NCI-H774 (cell line): ENCODE data around the gene CCDC150.
"Not testable (repeated sequence)": the region's sequence is repeated elsewhere in the genome, so short reads cannot be mapped to it uniquely, and the experiment has no call there.

Experiments used
- DNase-seq: peaks from one replicate; lab custom pipeline; 2025; lab: John Stamatoyannopoulos, UW

Gene CCDC150

DNA sequence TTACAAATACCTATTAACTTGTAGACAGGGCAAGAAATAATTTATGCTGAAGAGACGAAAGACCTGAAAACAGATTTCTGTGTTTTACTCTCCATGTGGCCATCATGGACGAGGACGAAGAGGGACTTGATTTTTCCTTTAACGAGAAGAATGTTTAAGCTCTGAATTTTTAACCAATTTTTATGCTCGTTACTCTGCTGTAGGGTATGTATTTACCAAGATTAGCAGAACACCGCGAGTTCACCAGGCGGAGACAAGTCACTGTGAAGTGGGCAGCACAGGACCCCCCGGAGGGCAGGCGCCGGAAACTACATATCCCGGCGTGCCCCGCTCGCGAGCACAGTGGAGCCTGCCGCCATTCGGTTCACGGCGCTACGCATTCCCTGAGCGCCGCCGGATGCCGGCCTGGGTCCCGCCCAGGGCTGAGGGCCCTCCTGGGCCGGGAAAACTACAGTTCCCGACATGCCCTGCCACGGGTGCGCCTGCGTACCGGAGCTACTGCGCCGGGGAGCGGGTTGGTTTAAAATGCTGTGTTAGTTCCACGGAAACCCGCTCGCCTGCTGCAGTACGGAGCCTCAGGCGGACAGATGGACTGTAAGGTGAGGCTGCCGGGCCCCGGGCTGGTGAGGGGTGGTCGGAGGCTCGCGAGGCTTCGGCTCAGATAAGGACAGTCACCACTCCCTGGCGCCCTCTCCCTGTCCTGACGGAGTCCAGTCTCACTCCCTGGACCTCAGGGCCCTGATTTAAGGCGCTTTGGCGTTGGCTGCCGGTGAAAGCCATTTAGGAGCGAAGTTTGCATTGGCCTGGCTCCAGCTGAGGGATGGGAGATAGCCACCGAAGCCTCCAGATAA, at the start of gene CCDC150:
Gene CCDC150, plus strand, starts transcription at position 536 of the 851 bp plus-strand sequence. Its CDS starts 52 bp downstream, at position 588.
- peak; percentile 94 for DNase-seq

DNA sequence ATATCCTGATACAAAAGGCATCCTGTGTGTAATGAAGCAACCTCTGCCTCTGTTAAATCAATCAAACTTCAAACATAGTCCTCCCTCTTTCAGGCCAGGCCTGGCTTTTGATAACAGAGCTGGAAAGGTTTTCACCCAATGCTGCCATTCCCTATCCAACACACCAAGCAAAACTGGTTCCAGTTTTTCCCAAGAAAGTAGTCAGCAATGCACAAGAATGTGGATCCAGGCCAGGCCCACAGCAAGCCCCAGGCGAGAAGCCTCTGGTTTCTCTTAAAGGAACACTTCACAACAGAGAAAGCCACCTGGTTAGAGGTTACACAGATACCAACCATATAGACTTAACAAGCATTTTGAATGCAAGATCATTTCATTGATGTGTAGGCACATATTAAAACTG, 49.2 kb upstream of the CCDC150 start:
- DNase-seq = no peak

DNA sequence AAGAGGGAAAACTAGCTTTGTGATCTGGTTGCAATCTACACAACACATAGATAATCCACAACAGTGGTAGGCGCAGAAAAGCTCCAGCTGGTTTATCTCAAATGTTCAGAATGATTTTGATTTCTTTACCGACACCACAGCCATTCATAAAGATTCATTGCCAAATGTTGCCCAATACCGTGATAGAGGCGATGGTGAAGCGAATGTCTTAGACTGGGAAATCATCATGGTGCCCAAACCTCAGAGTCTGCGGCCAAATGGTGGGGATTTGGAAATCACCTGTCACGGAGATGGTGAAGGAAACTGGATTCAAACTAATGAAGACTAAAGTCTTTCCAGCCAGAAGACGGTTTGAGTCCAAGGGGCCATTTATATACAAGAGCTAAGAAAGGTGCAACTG, 48.5 kb upstream of the CCDC150 start:
- DNase-seq = no peak

DNA sequence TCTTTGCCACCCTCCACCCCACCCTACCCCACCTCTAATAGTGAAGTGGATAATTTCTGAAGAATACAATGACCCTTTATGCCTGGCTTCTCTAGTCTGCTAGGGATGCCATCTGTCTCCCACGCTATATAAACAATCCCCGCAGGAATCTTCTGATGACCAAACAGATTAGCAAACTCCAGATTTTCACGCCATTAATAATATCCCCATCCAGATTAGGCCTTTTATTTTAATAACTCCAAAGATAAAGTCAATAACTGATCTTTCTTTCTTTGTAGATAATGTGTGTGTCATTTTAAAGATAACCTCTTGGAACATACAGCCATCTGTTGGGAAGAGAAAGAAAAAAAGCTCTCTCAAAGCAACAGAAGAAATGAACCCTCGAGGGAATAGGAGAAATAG, 47.9 kb upstream of the CCDC150 start:
- no peak for DNase-seq

DNA sequence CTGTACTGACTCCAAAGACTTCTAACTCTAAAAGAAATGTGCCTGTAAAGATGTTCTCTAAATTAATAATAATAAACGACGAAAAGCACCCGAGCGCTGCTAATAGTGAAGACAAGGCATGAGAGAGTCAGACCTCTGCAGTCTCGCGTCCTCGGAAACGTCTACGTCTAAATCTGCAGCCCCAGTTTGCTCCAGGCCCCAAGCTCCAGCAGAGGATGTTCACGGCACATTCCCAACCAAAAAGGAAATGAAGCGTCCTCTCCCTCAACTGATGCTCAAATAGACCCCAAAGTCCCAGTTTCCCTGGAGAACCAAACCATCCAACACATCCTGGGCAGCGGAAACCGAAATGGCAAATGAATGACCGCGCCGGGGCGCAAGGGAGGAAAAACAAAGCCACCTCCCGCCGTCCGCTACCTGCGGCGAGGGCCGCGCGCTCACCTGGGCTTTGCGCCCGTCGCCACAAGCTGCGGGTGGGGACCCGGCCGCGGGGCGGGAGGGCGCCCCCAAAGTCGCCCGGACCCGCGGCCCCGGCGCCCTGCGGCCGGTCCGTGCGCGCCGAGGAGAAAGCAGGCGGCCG, 47.1 kb upstream of the CCDC150 start:
- peak; percentile 54 for DNase-seq

DNA sequence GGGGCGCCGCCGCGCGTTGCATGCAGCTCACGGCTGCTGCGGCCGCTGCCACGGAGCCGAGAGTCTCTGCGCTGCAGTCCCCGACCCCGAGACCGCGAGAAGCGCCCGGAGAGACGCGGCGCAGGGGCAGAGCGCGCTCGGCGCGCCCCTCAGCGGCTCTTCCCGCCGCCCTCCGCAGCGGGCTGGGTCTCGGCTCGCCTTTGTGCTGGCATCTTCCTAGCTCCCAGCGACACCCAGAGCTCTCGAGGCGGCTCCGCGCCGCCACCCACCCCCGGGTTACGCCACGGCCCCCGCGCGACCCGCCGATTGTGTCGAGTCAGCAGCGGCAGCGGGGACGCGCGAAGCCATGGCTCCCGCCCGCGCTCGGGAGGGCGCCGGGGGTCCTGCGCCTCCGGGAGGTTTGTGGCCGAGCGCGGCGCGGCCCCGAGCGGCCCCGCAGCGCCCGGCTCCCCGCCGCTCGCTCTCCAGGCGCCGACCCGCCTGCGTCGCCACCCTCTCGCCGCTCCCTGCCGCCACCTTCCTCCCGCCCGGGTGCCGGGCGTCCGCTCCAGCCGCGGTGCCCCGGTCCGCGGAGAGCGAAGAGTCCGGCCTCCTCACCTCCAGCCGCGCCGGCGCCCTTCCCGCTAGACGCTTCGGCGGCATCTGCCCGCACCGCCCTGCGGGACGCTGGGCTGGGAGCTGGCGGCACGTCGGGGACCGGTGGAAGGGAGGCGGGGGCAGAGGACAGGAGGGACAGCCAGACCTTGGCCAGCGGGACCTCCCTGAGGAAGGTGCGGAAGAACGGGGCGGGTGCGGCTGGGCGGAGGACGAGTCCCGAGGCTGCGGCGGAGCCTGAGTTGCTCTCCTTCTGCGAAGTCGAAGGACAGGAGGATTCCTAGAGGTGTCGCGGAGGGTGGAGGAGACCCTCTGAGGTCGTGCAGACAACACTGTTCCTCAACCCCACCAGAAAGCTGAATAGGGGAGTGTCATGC, 46.3 kb upstream of the CCDC150 start, which contains the start of gene HECW2:
Gene HECW2, minus strand, starts transcription at position 644 of the 971 bp plus-strand sequence.
- DNase-seq = peak; percentile 54

DNA sequence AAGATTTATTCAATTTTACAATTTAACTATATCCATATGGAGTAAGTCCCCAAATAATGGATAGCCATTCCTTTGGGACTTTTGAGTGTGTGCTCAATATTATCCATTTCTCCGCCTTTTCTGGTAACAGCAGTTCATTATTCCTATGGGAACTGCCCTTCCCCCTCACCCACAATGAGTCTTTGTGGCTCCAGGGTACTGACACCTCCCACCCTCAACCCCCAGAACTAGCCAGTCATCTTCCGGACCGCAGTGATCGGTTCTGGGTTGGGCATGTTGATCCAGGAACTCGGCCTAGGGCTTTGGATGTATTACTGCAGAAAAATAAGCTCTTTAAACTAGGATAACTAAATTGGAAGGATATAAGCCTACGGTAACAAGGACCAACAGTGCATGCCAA, 45.4 kb upstream of the CCDC150 start:
- no peak for DNase-seq

DNA sequence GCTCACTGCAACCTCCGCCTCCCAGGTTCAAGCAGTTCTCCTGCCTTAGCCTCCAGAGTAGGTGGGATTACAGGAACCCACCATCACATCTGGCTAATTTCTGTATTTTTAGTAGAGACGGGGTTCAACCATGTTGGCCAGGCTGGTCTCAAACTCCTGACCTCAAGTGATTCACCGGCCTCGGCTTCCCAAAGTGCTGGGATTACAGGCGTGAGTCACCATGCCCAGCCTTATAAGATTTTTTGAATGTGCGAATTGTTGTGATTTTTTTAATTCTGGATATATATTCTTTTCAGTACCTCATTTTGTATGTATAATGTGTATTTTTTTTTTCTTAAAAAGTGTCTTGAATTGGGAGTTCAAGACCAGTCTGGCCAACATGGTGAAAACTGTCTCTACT, 42.0 kb upstream of the CCDC150 start:
- DNase-seq = no peak

DNA sequence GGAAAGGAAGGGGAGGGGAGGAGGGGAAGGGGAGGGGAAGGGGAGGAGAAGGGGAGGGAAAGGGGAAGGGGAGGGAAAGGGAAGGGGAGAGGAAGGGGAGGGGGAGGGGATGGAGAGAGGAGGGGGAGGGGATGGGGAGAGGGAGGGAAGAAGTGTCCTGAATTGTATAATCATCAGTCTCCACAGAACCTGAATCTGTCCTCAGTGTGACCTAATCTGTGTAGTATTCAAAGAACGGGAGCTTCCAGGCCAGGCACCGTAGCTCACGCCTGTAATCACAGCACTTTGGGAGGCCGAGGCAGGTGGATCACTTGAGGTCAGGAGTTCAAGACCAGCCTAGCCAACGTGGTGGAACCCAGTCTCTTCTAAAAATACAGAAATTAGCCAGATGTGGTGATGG, 41.1 kb upstream of the CCDC150 start:
- DNase-seq = no peak

DNA sequence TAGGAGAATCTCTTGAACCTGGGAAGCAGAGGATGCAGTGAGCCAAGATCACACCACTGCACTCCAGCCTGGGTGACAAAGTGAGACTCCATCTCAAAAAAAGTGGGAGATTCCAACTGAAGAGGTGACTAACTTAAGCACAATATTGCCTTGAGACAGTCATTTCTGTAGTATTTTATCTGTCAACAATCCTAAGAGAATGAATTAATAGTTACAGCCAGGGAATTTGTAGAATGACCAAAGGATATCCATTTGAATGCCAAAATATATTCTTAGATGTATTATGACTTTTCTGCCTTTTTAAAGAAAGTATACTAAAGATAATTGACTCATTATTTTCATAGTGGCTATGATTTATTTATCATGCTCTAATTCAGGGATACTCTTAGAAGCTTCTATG, 40.7 kb upstream of the CCDC150 start:
- DNase-seq = no peak

DNA sequence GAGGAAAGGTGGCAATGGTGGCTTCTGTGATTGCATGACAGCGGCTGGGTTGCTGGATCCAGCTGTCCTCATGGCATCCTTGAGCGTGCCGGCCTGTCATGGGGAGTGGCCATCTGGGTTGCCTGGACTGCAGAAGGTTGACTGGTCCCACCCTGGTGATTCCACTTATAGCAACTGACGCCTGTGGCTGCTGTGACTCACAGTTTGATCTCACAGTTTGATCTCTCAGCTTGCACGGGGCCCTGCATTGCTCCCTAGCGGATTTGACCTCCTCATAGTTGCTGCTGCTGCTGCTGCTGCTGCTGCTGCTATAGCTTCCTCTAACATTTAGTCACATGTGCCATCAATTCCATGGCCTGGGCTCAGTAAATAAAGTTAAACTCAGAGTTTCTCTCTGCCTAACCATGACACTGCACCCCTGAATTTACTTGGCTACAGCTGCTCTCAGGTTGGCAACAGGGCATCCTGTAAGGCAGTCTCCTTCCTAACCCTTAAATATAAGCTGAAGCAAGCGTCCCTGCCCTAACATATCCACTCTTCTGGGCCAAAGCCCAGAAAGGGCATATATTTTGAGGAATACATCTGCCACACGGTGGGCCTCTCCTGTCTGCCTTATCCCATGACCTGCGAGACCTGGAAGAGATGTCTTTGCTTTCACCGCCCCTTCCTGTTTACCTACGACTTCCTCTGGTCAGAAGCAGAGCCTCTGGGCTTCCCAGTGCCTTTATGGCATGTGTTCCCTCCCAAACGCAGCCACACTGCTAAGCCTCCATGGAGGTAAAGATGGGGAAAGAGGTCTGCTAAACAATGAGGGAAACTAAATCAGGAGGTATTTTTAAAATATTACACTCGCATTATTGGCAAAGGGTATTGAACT, 37.8 kb upstream of the CCDC150 start:
- no peak for DNase-seq

DNA sequence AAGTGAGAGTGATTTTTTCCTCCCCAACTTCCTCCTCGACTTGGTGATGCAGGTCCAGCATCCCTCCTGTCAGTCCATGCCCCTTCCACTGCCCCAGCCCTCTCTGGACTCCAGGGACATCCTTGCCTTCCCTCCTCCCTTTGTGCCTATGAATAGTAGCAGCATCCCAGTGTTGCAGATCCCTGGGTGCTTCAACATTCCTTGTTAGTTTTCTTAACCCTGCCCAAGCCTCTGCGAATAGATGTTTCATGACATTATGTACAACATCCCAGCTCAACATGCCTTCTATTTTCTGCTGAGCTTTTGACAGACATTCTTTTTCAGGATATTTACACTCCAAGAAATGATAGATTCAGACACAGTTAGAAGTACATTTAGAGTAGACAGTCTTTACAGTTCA, 35.3 kb upstream of the CCDC150 start:
- DNase-seq = no peak

DNA sequence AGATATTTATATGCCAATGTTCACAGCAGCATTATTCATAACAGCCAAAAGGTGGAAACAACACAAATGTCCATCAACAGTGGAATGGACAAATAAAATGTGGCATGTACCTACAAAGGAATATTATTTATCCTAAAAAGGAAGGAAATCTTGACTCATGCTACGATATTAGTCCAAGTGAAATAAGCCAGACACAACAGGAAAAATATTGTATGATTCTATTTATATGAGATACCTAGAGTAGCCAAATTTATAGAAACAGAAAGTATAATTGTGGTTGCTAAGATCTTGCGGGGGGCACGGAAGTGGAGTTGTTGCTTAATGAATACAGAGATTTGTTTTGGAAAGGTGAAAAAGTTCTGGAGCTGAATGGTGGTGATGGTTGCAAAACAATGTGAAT, 33.0 kb upstream of the CCDC150 start:
- no peak for DNase-seq

DNA sequence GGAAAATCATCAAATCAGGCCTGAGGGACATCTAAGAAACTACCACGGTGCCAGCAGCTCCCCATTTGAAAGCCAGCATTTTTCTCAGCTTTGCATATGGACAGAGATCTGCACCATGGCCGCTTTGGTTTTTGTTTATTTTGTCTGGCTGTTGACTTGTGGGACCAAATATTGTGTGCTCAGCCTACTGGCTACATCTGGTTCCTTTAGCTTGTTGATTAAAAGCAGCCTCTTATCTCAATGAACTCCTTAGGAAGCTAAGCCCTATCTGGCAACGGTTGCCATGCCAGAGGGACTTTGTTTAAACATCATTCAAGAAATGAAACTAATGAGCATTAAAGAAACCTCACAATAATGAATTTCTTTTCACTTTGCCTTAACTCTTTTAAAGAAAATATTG, 32.4 kb upstream of the CCDC150 start:
- peak; percentile 25 for DNase-seq

DNA sequence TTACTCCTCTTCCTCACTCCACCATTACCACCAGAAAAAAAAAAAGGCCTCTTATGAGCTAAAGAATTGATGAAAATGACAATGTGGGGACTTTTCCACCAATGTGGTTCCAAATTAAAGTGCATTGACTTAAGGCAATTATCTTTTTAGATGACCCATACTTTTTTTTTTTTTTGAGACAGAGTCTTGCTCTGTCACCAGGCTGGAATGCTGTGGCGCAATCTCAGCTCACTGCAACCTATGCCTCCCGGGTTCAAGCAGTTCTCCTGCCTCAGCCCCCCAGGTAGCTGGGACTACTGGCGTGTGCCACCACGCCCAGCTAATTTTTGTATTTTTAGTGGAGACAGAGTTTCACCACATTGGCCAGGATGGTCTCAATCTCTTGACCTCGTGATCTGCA, 31.6 kb upstream of the CCDC150 start:
- not testable (repeated sequence) for DNase-seq

DNA sequence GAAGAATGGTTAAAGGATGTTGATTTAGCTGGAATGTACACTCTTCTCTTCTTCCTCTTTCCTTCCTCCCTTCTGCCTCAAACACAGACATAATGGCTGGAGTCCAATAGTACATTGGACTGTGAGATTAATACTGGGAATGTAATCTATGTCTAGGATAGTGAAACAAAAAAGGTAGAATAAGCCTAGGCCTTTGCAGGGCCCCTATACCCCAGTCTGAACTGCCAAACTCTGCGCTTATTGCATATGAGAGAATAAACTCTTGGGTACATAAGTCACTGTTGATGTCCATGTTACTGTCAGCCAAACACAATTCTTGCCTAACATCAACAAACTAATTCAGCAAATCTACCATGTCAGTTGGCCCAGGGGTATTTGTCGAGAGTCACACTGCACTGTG, 29.7 kb upstream of the CCDC150 start:
- DNase-seq = no peak

DNA sequence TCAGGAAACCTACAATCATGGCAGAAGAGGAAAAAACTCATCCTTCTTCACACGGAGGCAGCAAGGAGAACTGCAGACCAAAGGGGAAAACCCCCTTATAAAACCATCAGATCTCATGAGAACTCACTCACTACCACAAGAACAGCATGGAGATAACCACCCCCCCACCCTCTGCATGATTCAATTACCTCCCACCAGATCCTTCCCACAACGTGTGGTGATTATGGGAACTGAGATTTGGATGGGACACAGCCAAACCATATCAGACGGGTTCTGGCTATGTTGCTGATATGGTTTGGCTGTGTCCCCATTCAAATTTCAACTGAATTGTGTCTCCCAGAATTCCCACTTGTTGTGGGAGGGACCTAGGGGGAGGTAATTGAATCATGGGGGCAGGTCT, 28.7 kb upstream of the CCDC150 start:
- no peak for DNase-seq

DNA sequence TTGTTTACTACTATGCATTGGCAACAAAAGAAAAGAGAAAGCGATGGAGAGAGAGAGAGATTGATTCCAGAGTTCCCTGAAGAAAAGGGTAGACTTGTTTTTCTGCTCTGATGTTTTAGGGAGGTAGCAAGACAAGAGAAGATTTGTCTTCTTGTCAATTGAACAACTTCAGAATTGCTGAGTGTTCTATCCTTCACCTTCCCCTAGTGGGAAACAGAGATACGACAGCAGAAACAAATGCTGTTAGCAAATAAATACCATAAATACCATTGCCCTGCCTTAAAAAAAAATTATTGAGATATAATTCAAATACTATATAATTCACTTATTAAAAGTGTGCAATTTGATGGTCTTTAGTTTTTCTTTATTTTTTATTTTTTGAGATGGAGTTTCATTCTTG, 26.2 kb upstream of the CCDC150 start:
- DNase-seq = no peak

DNA sequence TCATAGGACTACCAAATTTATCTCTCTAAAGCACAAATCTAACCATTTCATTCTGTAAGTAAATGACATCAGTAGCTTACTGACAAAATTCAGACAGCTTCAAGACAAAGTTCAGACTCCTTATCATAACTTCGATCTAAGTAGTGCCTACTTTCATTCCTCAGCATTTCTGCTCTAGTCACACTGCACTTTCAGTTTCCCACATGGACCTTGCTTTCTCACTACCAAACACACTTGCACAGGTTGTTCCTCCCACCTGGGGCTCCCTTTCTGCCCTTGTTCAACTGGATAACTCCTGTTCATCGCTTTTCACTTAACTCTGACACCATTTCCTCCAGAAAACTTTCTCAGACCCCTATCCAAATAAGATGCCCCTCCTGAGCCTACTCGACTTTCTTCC, 22.1 kb upstream of the CCDC150 start:
- DNase-seq = no peak

DNA sequence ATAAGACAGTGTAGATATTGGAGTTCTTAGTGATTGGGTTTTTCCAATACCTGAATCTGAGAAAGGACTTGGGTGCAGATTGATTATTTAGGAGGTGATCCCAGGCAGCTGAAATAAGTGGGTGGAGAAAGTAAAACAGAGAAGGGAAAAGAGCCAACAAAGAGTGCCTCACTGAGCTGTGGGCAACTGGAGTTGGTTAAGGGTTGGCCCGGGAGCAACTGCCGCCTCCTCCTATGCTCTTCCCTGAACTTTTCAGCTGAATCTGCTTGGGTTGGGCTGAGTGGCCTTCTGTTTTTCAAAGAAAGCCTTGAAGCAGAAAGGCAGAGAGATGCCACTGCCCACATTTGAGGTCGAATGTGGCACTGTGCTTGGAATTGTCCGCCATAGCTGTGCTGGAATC, 20.9 kb upstream of the CCDC150 start:
- DNase-seq = no peak

DNA sequence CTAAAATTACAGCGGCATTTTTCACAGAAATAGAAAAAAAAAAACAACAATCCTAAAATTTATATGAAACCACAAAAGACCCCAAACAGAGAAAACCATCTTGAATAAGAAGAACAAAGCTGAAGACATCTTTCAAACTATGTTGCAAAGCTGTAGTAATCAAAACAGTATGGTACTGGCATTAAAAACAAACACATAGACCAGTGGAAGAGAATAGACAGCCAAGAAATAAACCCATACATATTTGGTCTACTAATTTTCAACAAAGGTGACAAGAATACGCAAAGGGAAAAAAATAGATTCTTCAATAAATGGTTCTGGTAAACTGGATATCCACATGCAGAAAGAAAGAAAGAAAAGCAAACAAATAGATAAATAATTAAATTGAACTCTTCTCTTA, 9.0 kb upstream of the CCDC150 start:
- DNase-seq = no peak

DNA sequence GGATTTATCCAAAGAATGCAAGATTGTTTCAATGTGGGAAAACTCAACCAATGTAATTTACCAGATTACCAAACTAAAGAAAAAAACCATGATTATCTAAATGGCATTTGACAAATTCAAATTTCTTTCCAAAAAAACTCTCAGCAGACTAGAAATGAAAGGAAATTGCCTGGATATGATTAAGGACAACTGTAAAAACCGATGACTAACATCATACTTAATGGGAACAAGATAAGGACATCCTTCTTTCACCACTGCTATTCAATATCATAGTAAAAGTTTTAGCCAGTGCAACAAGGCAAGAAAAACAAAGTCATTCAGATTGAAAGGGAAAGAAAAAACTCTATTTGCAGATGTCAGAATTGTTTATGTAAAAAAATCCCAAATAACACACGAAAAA, 4.4 kb upstream of the CCDC150 start:
- DNase-seq = no peak
